ENCODE measurements around the gene ADTRP. TPM values are rescaled to one million over a fixed set of nuclear protein-coding genes. Genes with fewer than 3 reads are reported as not detected.

ADTRP gene
- total RNA-seq, 4 donors from 2014 or later = 119 to 199 (median 181) TPM

DNA sequence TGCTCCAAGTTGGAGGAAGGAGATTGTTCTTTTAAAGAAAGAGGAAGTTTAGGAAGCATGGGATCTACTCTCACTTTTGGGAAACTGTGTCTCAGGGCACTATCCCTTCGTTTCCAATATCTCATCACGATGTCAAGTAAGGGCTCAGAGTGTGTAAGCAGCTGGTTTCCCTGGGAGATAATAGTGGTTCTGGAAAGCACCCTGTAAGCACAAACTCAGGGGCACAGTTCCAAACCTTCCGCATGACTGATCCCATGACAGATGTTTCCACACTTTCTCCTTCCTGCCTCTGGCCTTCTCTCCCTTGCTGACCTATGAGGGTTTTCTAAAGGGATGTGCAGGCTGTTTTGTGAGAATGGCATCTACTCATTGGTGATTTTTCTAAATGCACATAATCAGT, 33.9 kb downstream of the ADTRP start:
- Histone ChIP-seq H3K4me1 (peaks cover 0 to 15% (median 10%) of the 10 kb centered on the region in 4 donors), H3K27me3 (no peaks in the 10 kb centered on the region), H3K36me3 (no peaks in the 10 kb centered on the region), H3K27ac (peak overlapping the region; percentile 31 to 50 (median 36)), H3K9me3 (no peaks in the 10 kb centered on the region), H3K4me3 (no peak overlapping the region)
- 48 to 67% methylated on average over 3 of the region's 3 CpGs for WGBS, 2 donors (ENCODE audit: low coverage in 1 of 2)
- intact Hi-C loops (cut with DNase I; ENCODE audit: low total_unique reads) = no loop called here
- DNase-seq = peak; percentile 62
- in situ Hi-C loops (cut with MboI; ENCODE audit: low pct_ligation_motif_present in 1 of 4, low pct_unique_long_range_greater_than_20kb in 1 of 4, low sequenced_read_pairs in 3 of 4) = no loop called here
- TF ChIP-seq POLR2AphosphoS5 (IDR thresholded peaks at IDR 0.05) = peak in 2 of 3 donors; percentile 21 to 31
- TF ChIP-seq, protein P1, sequence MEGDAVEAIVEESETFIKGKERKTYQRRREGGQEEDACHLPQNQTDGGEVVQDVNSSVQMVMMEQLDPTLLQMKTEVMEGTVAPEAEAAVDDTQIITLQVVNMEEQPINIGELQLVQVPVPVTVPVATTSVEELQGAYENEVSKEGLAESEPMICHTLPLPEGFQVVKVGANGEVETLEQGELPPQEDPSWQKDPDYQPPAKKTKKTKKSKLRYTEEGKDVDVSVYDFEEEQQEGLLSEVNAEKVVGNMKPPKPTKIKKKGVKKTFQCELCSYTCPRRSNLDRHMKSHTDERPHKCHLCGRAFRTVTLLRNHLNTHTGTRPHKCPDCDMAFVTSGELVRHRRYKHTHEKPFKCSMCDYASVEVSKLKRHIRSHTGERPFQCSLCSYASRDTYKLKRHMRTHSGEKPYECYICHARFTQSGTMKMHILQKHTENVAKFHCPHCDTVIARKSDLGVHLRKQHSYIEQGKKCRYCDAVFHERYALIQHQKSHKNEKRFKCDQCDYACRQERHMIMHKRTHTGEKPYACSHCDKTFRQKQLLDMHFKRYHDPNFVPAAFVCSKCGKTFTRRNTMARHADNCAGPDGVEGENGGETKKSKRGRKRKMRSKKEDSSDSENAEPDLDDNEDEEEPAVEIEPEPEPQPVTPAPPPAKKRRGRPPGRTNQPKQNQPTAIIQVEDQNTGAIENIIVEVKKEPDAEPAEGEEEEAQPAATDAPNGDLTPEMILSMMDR (IDR thresholded peaks at IDR 0.05) = no peak

DNA sequence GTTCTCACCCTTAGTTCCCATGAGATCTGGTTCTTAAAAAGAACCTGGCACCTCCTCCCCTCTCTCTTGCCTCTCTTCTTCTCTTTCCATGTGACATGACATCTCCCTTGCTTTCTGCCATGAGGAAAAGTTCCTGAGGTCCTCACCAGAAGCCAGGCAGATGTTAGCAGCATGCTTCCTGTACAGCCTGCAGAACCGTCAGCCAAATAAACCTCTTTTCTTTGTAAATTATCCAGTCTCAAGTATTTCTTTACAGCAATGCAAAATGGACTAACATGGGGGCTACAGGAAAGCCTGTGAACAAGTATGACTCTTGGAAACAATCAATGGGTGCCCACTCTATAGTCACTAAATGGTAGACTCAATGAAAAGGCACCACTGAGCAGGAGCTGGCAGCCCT, 34.5 kb downstream of the ADTRP start:
- WGBS, 2 donors (ENCODE audit: low coverage in 1 of 2) = 80% methylated on average over 1 of the region's 1 CpG
- DNase-seq = no peak
- Histone ChIP-seq H3K4me1 (peaks cover 0 to 14% (median 10%) of the 10 kb centered on the region in 4 donors), H3K4me3 (no peak overlapping the region), H3K36me3 (no peaks in the 10 kb centered on the region), H3K27ac (peak overlapping the region; percentile 31 to 50 (median 36)), H3K27me3 (no peaks in the 10 kb centered on the region), H3K9me3 (no peaks in the 10 kb centered on the region)
- in situ Hi-C loops (cut with MboI; ENCODE audit: low pct_ligation_motif_present in 1 of 4, low pct_unique_long_range_greater_than_20kb in 1 of 4, low sequenced_read_pairs in 3 of 4) = no loop called here
- intact Hi-C loops (cut with DNase I; ENCODE audit: low total_unique reads) = no loop called here
- no peak for TF ChIP-seq POLR2AphosphoS5 (IDR thresholded peaks at IDR 0.05)

DNA sequence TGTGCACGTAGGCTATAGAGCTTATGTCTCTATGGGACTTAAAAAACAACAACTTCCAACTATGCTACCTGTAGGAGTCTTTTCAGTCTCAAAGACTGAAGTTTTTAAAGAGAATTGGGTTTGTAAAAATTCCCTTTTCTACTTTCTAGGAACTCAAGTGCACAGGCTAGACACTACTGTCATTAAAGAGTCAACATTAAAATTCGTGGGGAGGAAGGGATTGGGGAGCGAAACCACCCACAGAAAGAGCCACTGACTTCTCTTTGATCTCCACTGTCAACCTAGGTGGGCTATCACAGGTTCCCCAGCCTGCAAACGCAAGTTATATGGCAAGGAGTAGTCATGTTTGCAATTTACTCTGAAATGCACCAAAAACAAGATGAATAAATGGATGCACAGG, 37.7 kb downstream of the ADTRP start:
- Histone ChIP-seq H3K27ac (no peak overlapping the region), H3K27me3 (no peaks in the 10 kb centered on the region), H3K36me3 (no peaks in the 10 kb centered on the region), H3K4me3 (no peak overlapping the region), H3K9me3 (no peaks in the 10 kb centered on the region), H3K4me1 (peaks cover 0 to 14% (median 8%) of the 10 kb centered on the region in 4 donors)
- no peak for DNase-seq
- 78 to 84% methylated on average over 4 of the region's 4 CpGs for WGBS, 2 donors (ENCODE audit: low coverage in 1 of 2)
- intact Hi-C loops (cut with DNase I; ENCODE audit: low total_unique reads) (no loop called here), in situ Hi-C loops (cut with MboI; ENCODE audit: low pct_ligation_motif_present in 1 of 4, low pct_unique_long_range_greater_than_20kb in 1 of 4, low sequenced_read_pairs in 3 of 4) (no loop called here)
- TF ChIP-seq POLR2A (IDR thresholded peaks at IDR 0.05) (no peak), POLR2AphosphoS5 (IDR thresholded peaks at IDR 0.05) (no peak), EP300 (IDR thresholded peaks at IDR 0.05; ENCODE audit: low read depth) (no peak)
- TF ChIP-seq, protein P1 (IDR thresholded peaks at IDR 0.05) = no peak

DNA sequence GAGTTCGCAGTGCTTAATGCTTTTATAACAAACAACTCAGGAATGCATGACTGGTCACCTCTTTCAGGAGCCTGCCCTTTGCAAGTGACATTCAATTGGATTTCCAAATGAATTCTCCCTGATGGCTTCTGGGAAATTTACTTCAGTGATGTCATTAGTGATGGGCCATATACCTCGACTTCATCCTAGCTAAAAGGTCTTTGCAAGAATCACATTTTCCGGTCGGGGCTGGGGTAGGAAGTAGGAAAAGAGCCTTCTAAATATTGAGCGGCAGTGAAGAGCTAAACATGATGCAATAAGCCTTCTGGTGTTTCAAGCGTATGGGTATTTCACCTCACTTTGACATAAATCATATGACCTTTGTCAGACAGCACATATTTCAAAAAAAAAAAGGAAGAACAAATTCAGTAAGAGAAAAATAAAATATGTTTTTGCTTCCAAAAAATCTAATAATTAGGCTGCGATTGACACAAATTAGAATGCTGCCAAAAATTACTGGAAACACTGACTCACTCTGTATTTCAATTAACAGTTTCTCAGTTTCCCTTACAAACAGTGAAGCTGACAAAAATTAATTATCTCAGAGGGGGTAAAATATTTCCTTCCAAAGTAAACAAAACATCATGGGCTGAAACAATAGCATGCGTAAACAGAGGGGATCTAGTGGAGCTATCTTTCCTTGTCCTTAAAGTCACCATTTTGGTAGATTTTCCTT, 39.8 kb downstream of the ADTRP start:
- Histone ChIP-seq H3K27me3 (no peaks in the 10 kb centered on the region), H3K4me1 (peaks cover 0 to 14% (median 6%) of the 10 kb centered on the region in 4 donors), H3K9me3 (no peaks in the 10 kb centered on the region), H3K27ac (no peak overlapping the region), H3K36me3 (no peaks in the 10 kb centered on the region), H3K4me3 (no peak overlapping the region)
- no peak for DNase-seq
- intact Hi-C loops (cut with DNase I; ENCODE audit: low total_unique reads) = no loop called here
- 78 to 92% methylated on average over 6 to 8 of the region's 8 CpGs for WGBS, 2 donors (ENCODE audit: low coverage in 1 of 2)
- in situ Hi-C loops (cut with MboI; ENCODE audit: low pct_ligation_motif_present in 1 of 4, low pct_unique_long_range_greater_than_20kb in 1 of 4, low sequenced_read_pairs in 3 of 4) = no loop called here
- TF ChIP-seq, protein P1 (IDR thresholded peaks at IDR 0.05) = no peak
- TF ChIP-seq POLR2A (IDR thresholded peaks at IDR 0.05) (no peak), POLR2AphosphoS5 (IDR thresholded peaks at IDR 0.05) (no peak), EP300 (IDR thresholded peaks at IDR 0.05; ENCODE audit: low read depth) (no peak)

DNA sequence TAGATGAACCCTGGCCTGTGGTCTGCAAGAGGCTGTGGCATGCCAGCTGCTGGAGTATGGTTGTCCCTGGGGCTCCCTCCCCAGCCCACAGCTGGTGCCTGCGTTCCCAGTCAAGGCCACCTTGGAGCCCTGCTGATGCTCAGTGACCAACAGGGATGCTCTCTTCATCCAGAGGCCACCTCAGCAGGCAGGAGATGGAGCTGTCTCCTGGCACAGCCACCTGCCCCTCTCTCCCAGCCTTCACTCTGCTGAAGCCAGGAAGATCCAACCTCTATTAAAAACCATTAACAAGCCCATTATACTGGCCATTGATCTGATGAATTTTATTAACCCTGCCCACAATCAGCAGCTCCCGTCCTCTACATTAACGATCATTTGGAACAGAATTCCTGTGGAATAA, 40.4 kb downstream of the ADTRP start:
- H3K4me3 ChIP-seq = no peak overlapping the region
- TF ChIP-seq POLR2A (IDR thresholded peaks at IDR 0.05) (no peak), EP300 (IDR thresholded peaks at IDR 0.05; ENCODE audit: low read depth) (no peak), POLR2AphosphoS5 (IDR thresholded peaks at IDR 0.05) (no peak)
- TF ChIP-seq, protein P1 (IDR thresholded peaks at IDR 0.05) = no peak
- intact Hi-C loops (cut with DNase I; ENCODE audit: low total_unique reads) (no loop called here), in situ Hi-C loops (cut with MboI; ENCODE audit: low pct_ligation_motif_present in 1 of 4, low pct_unique_long_range_greater_than_20kb in 1 of 4, low sequenced_read_pairs in 3 of 4) (no loop called here)
- peaks cover 0 to 12% (median 5%) of the 10 kb centered on the region in 4 donors for H3K4me1 ChIP-seq
- no peaks in the 10 kb centered on the region for H3K36me3 ChIP-seq
- no peak for DNase-seq
- 99 to 100% methylated on average over 2 to 3 of the region's 3 CpGs for WGBS, 2 donors (ENCODE audit: low coverage in 1 of 2)
- no peak overlapping the region for H3K27ac ChIP-seq
- no peaks in the 10 kb centered on the region for H3K9me3 ChIP-seq
- H3K27me3 ChIP-seq = no peaks in the 10 kb centered on the region
